ENCODE results near the gene ADISSP.

DNA sequence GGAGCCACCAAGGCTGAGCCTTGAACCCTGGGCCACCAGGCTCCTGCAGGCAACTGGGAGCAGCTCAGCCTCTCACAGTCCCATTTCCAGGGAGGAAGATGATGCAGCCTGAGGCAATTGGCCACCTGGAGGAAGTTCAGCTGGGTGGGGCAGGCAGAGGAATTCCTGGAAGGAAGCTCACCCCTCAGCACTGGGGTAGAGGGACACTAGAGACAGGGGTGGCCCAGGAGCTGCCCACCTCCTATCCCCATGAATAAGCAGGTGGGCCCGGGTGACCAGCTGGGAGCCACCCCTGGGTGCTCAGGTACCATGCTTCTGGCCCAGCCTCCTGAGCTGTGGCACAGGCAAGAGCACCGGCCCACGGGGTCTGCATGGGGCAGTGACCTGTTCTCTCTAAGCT, 38.7 kb downstream of the ADISSP start:
- TF ChIP-seq CTCF (IDR thresholded peaks at IDR 0.05 in 4 of 5, conservative IDR thresholded peaks at IDR 0.05 in 1 of 5) (no peak), POLR2A (IDR thresholded peaks at IDR 0.05) (no peak)
